GM23338 (cell line): Measurements from ENCODE around the gene AP1B1. TPM values are rescaled to one million over a fixed set of nuclear protein-coding genes. Genes with fewer than 3 reads are reported as not detected.

ENCODE experiments used
- ATAC-seq: fragments of 200-7000 bp; cut with Tn5 transposase; 3 replicates; pipeline ENCODE4 v1.9.1; 2020
- DNase-seq: peaks from one replicate; pipeline ENCODE4 v3.0.0-alpha.2; 2015; ENCODE audit warnings: low spot score
- H2AFZ ChIP-seq: fragments of 200-600 bp; sonication (generic); 2 replicates; pipeline ENCODE4 v1.8.0; 2016; ENCODE audit warnings: antibody characterized with exemption, mild to moderate bottlenecking, moderate library complexity
- H3F3A ChIP-seq: fragments of 200-600 bp; sonication (generic); replicated peaks from 2 replicates; pipeline ENCODE4 v1.8.0; 2017; ENCODE audit warnings: antibody characterized with exemption, mixed run types, low read depth
- H3K27ac ChIP-seq: fragments of 200-600 bp; sonication (generic); 2 replicates; pipeline ENCODE4 v1.6.1; 2016; ENCODE audit warnings: low read depth
- H3K27me3 ChIP-seq: fragments of 200-600 bp; sonication (generic); 2 replicates; pipeline ENCODE4 v1.8.0; 2016; ENCODE audit warnings: mild to moderate bottlenecking, mixed run types, moderate library complexity; ENCODE audit not compliant: insufficient read depth
- H3K36me3 ChIP-seq: fragments of 200-600 bp; sonication (generic); 2 replicates; pipeline ENCODE4 v1.8.0; 2016; ENCODE audit warnings: mild to moderate bottlenecking; ENCODE audit not compliant: insufficient read depth
- H3K4me1 ChIP-seq: fragments of 200-600 bp; sonication (generic); 2 replicates; pipeline ENCODE4 v1.8.0; 2016; ENCODE audit warnings: mild to moderate bottlenecking, moderate library complexity; ENCODE audit not compliant: insufficient read depth
- H3K4me2 ChIP-seq: fragments of 200-600 bp; sonication (generic); 2 replicates; pipeline ENCODE4 v1.7.1; 2017; ENCODE audit warnings: mixed run types
- H3K4me3 ChIP-seq: fragments of 200-600 bp; sonication (generic); 2 replicates; pipeline ENCODE4 v1.6.1; 2016; ENCODE audit warnings: mixed run types
- H3K79me2 ChIP-seq: fragments of 200-600 bp; sonication (generic); replicated peaks from 2 replicates; pipeline ENCODE4 v1.8.0; 2017; ENCODE audit warnings: mild to moderate bottlenecking; ENCODE audit not compliant: insufficient read depth
- H3K9me2 ChIP-seq: fragments of 200-600 bp; sonication (generic); 2 replicates; pipeline ENCODE4 v1.8.0; 2017; ENCODE audit not compliant: insufficient read depth
- H4K20me1 ChIP-seq: fragments of 200-600 bp; sonication (generic); replicated peaks from 2 replicates; pipeline ENCODE4 v1.8.0; 2017; ENCODE audit warnings: mild to moderate bottlenecking; ENCODE audit not compliant: insufficient read depth
- H3K27ac Mint-ChIP-seq: 2 replicates; pipeline ENCODE4 v1.8.0; 2020; ENCODE audit warnings: inconsistent platforms, mild to moderate bottlenecking, moderate library complexity, mixed read lengths
- H3K27me3 Mint-ChIP-seq: 3 replicates; pipeline ENCODE4 v1.8.0; 2022; ENCODE audit warnings: low read depth, mild to moderate bottlenecking, moderate library complexity, mixed read lengths, inconsistent platforms; ENCODE audit not compliant: insufficient read depth, poor library complexity
- H3K36me3 Mint-ChIP-seq: 3 replicates; pipeline ENCODE4 v1.8.0; 2021; ENCODE audit warnings: low read depth, mild to moderate bottlenecking, inconsistent platforms, moderate library complexity, mixed read lengths
- H3K4me1 Mint-ChIP-seq: 3 replicates; pipeline ENCODE4 v1.8.0; 2020; ENCODE audit warnings: mild to moderate bottlenecking, inconsistent platforms, mixed read lengths
- H3K4me3 Mint-ChIP-seq: 3 replicates; pipeline ENCODE4 v1.8.0; 2021; ENCODE audit warnings: moderate library complexity, mild to moderate bottlenecking, inconsistent platforms, mixed read lengths
- H3K9me3 Mint-ChIP-seq: 3 replicates; pipeline ENCODE4 v1.8.0; 2020; ENCODE audit warnings: moderate library complexity, mild to moderate bottlenecking, inconsistent platforms, mixed read lengths
- CREB1 ChIP-seq: fragments of 250-450 bp; sonication (Bioruptor Pico); IDR thresholded peaks from 2 replicates; pipeline ENCODE4 v1.5.0; 2020; ENCODE audit warnings: low read depth, mild to moderate bottlenecking, moderate library complexity
- CTCF ChIP-seq, 2 experiments: fragments of 200-600 bp in 1 of 2; sonication (generic) in 1 of 2; conservative IDR thresholded peaks; 2 replicates each; pipeline versions ENCODE4 v1.5.1 to v1.6.1; 2016 to 2017; ENCODE audit warnings: antibody characterized with exemption in 2 of 2, low read depth in 2 of 2, mild to moderate bottlenecking in 2 of 2, moderate library complexity in 1 of 2
- EZH2 ChIP-seq: fragments of 200-600 bp; sonication (generic); IDR thresholded peaks from one replicate; pipeline ENCODE4 v1.8.0; 2017; ENCODE audit warnings: antibody characterized with exemption, mild to moderate bottlenecking, low read depth; ENCODE audit not compliant: unreplicated experiment
- EZH2phosphoT487 ChIP-seq: fragments of 200-600 bp; sonication (generic); IDR thresholded peaks from one replicate; pipeline ENCODE4 v1.8.1; 2018; ENCODE audit warnings: antibody characterized with exemption; ENCODE audit not compliant: unreplicated experiment
- NANOG ChIP-seq: IDR thresholded peaks from 2 replicates; pipeline ENCODE4 v1.6.1; 2016; ENCODE audit warnings: antibody characterized with exemption, borderline replicate concordance
- POLR2AphosphoS5 ChIP-seq: IDR thresholded peaks from 2 replicates; pipeline ENCODE4 v1.6.1; 2016; ENCODE audit warnings: antibody characterized with exemption, low read depth
- ZNF331 ChIP-seq: fragments of 250-450 bp; sonication (Bioruptor Pico); IDR thresholded peaks from 2 replicates; pipeline ENCODE4 v1.5.0; 2020; ENCODE audit warnings: low read depth, mild to moderate bottlenecking, moderate library complexity
- ZNF462 ChIP-seq: fragments of 250-450 bp; sonication (Bioruptor Pico); IDR thresholded peaks from 2 replicates; pipeline ENCODE4 v1.5.0; 2020; ENCODE audit warnings: mild to moderate bottlenecking, moderate library complexity
- polyA plus RNA-seq: library from polyadenylated mRNA; unstranded; fragments of >200 nt; fragmentation: Nextera tagmentation; extraction: Ambion mirVana; gene quantifications from 2 replicates; pipeline ENCODE4 v1.2.1, GENCODE V29; 2016
- total RNA-seq: library from RNA; depleted of rRNA; stranded (reverse); fragments of >200 nt; shearing (Covaris generic); gene quantifications from 2 replicates; pipeline ENCODE4 v1.2.3, GENCODE V29; 2014
- TF ChIP-seq, protein P1 (sequence below): IDR thresholded peaks from one replicate; pipeline ENCODE4 v1.6.1; 2018; ENCODE audit warnings: antibody characterized with exemption; ENCODE audit not compliant: unreplicated experiment

AP1B1 gene
- total and polyA plus RNA-seq, 2 experiments from 2014 or later = 19.5 to 74.4 TPM

- Histone ChIP-seq H3K4me2 (peak overlapping the region; percentile 84), H3K9me2 (no peaks in the 10 kb centered on the region), H3K36me3 (no peaks in the 10 kb centered on the region), H2AFZ (peak overlapping the region; percentile 91), H3K4me1 (peaks cover 5% of the 10 kb centered on the region; the same call in 1 of the 2 replicates), H4K20me1 (peaks cover 9% of the 10 kb centered on the region), H3K27me3 (peaks cover 54% of the 10 kb centered on the region), H3K4me3 (peak overlapping the region; percentile 61), H3K27ac (no peak overlapping the region), H3F3A (peaks cover 24% of the 10 kb centered on the region), H3K79me2 (no peaks in the 10 kb centered on the region)
- peaks cover 7% of the 10 kb centered on the region; the same call in 1 of the 3 replicates for H3K36me3 Mint-ChIP-seq
- DNase-seq = peak; percentile 30
- no peak for TF ChIP-seq EZH2phosphoT487
- TF ChIP-seq ZNF462 = no peak
- no peak for TF ChIP-seq ZNF331 (CRISPR knock-in tag)
- no peak for TF ChIP-seq POLR2AphosphoS5
- peak; percentile 19 for TF ChIP-seq EZH2
- no peak for TF ChIP-seq NANOG
- TF ChIP-seq CTCF (conservative IDR thresholded peaks at IDR 0.05; ENCODE audit: low read depth in 2 of 2) = no peak
- TF ChIP-seq CREB1 (CRISPR knock-in tag) = no peak
- TF ChIP-seq, protein P1, sequence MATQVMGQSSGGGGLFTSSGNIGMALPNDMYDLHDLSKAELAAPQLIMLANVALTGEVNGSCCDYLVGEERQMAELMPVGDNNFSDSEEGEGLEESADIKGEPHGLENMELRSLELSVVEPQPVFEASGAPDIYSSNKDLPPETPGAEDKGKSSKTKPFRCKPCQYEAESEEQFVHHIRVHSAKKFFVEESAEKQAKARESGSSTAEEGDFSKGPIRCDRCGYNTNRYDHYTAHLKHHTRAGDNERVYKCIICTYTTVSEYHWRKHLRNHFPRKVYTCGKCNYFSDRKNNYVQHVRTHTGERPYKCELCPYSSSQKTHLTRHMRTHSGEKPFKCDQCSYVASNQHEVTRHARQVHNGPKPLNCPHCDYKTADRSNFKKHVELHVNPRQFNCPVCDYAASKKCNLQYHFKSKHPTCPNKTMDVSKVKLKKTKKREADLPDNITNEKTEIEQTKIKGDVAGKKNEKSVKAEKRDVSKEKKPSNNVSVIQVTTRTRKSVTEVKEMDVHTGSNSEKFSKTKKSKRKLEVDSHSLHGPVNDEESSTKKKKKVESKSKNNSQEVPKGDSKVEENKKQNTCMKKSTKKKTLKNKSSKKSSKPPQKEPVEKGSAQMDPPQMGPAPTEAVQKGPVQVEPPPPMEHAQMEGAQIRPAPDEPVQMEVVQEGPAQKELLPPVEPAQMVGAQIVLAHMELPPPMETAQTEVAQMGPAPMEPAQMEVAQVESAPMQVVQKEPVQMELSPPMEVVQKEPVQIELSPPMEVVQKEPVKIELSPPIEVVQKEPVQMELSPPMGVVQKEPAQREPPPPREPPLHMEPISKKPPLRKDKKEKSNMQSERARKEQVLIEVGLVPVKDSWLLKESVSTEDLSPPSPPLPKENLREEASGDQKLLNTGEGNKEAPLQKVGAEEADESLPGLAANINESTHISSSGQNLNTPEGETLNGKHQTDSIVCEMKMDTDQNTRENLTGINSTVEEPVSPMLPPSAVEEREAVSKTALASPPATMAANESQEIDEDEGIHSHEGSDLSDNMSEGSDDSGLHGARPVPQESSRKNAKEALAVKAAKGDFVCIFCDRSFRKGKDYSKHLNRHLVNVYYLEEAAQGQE = no peak
- ATAC-seq = no peak
- H3K27ac Mint-ChIP-seq = no peak overlapping the region
- H3K4me1 Mint-ChIP-seq = peaks cover 18% of the 10 kb centered on the region
- H3K9me3 Mint-ChIP-seq = peaks cover 21% of the 10 kb centered on the region
- H3K27me3 Mint-ChIP-seq = peaks cover 47% of the 10 kb centered on the region
- H3K4me3 Mint-ChIP-seq = peak overlapping the region; percentile 22
These were observed 72.1 kb downstream of the AP1B1 start for GRCh38 chr22:29316141-29316828.
